Transverse colon (tissue), 4 donors: ENCODE measurements around the gene CRYBG2. TPM values are rescaled to one million over a fixed set of nuclear protein-coding genes. Genes with fewer than 3 reads are reported as not detected.
"Not testable (repeated sequence)": the region's sequence is repeated elsewhere in the genome, so short reads cannot be mapped to it uniquely, and the experiment has no call there.

Experiments
- DNase-seq: peaks from one replicate; pipeline ENCODE4 v3.0.0-alpha.2; 2019
- H3K27ac ChIP-seq, 4 donors: fragments of 200-600 bp; sonication (generic); 2 replicates each; pipeline ENCODE4 v1.5.1; 2016 to 2018; ENCODE audit warnings: inconsistent platforms in 4 of 4
- H3K27me3 ChIP-seq: fragments of 200-600 bp; sonication (generic); 2 replicates; pipeline ENCODE4 v1.5.1; 2017; ENCODE audit warnings: inconsistent platforms
- H3K36me3 ChIP-seq, 4 donors: fragments of 200-600 bp; sonication (generic); 2 replicates each; pipeline ENCODE4 v1.5.1; 2017 to 2019; ENCODE audit warnings: inconsistent platforms in 4 of 4
- H3K4me1 ChIP-seq, 4 donors: fragments of 200-600 bp; sonication (generic); 2 replicates each; pipeline ENCODE4 v1.5.1; 2017 to 2020; ENCODE audit warnings: inconsistent platforms in 4 of 4
- H3K4me3 ChIP-seq, 4 donors: fragments of 200-600 bp; sonication (generic); 1 replicate in 1 of 4; 2 replicates in 3 of 4; pipeline versions ENCODE4 v1.5.1 to v1.6.1; 2017 to 2019; ENCODE audit warnings: inconsistent platforms in 4 of 4
- H3K9me3 ChIP-seq, 2 donors: fragments of 200-600 bp; sonication (generic); 2 replicates each; pipeline ENCODE4 v1.5.1; 2017 to 2019; ENCODE audit warnings: inconsistent platforms in 2 of 2
- EP300 ChIP-seq: sonication (generic); formaldehyde crosslinking; IDR thresholded peaks from one replicate; pipeline ENCODE4 v1.6.1; 2017; ENCODE audit warnings: antibody characterized with exemption, low read depth
- POLR2A ChIP-seq: fragments of 450-650 bp; IDR thresholded peaks from one replicate; pipeline ENCODE4 v1.6.1; 2016; ENCODE audit warnings: antibody characterized with exemption, mild to moderate bottlenecking, moderate library complexity
- POLR2AphosphoS5 ChIP-seq, 3 donors: sonication (generic); formaldehyde crosslinking; IDR thresholded peaks; one replicate each; pipeline ENCODE4 v1.6.1; 2016; ENCODE audit warnings: antibody characterized with exemption in 3 of 3
- WGBS, 2 donors: methylation state at CpG; one replicate each; pipeline ENCODE4 v1.1.5; 2018; ENCODE audit warnings: low coverage in 1 of 2; 5-methylcytosine and 5-hydroxymethylcytosine counted together
- in situ Hi-C, 4 donors: fragments of 200-750 bp; cut with MboI; loops; one replicate each; pipeline versions ENCODE4 v1.15.0 to v1.15.1; 2017; ENCODE audit warnings: low sequenced_read_pairs in 3 of 4, low pct_ligation_motif_present in 1 of 4, low pct_unique_long_range_greater_than_20kb in 1 of 4
- intact Hi-C: fragments of 100-400 bp; cut with DNase I; formaldehyde crosslinking; loops from one replicate; pipeline ENCODE4 v1.15.1; 2023; ENCODE audit warnings: low total_unique reads
- total RNA-seq, 4 donors: library from RNA; depleted of rRNA; stranded (reverse); fragments of >200 nt; gene quantifications; one replicate each; pipeline ENCODE4 v1.1.0, GENCODE V29; 2016
- TF ChIP-seq, protein P1 (sequence below), 5 experiments: fragments of 200-600 bp in 3 of 5; fragments of 450-650 bp in 2 of 5; sonication (generic) in 3 of 5; IDR thresholded peaks; 1 replicate in 2 of 5; 2 replicates in 3 of 5; pipeline ENCODE4 v1.5.1; 2016 to 2017; ENCODE audit warnings: antibody characterized with exemption in 5 of 5, inconsistent platforms in 3 of 5, mild to moderate bottlenecking in 2 of 5, moderate library complexity in 1 of 5

The CRYBG2 gene
- total RNA-seq, 4 donors from 2014 or later: 2.8 to 41.9 (median 22.3) TPM

DNA sequence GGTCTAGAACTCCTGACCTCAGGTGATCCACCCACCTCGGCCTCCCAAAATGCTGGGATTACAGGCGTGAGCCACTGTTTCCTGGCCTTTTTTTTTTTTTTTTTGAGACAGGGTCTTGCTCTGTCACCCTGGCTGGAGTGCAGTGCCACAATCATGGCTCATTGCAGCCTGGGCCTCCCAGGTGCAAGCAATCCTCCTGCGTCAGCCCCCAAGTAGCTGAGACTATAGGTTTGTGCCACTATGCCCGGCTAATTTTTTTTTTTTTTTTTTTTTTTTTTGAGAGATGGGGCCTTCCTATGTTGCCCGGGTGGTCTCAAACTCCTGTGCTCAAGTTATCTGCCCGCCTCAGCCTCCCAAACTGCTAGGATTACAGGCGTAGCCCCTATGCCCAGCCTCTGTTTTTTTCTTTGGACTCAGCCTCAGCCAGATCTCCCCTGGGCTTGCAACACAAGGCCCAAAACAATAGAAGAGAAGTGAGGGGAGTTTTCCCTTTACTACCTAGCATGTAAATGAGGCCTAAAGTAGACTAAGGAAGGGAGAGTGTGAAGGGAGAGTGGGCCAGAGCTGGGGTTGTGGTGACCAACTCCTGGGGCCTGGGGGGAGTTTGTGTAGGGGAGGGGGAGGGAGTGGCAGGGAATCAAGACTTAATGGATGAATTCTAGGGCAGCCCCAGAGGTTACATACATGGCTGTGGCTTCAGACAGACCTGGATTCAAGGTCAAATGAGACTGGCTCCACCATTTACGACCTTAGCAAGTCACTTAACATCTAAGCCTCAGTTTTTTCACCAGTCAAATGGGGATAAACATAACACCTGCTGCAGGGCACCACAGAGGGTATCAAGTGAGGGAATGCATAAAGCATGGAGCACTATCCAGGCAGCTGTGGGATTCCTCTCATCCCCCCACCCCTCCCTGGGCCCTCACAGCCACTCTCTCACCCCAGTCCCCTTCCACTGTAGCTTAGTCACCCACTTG, 37.8 kb downstream of the CRYBG2 start:
- intact Hi-C loops: no loop called here
- H3K36me3 ChIP-seq: no peaks in the 10 kb centered on the region
- no peaks in the 10 kb centered on the region for H3K9me3 ChIP-seq
- H3K27me3 ChIP-seq: no peaks in the 10 kb centered on the region
- WGBS, 2 donors: 69 to 85% methylated on average over 3 to 8 of the region's 8 CpGs
- in situ Hi-C loops: no loop called here
- peak overlapping the region in 3 of 4 donors; percentile 6 to 50 (median 41) for H3K27ac ChIP-seq
- DNase-seq: no peak
- H3K4me1 ChIP-seq: peaks cover 1 to 15% (median 3%) of the 10 kb centered on the region in 4 donors
- H3K4me3 ChIP-seq: no peak overlapping the region
- TF ChIP-seq, protein P1, sequence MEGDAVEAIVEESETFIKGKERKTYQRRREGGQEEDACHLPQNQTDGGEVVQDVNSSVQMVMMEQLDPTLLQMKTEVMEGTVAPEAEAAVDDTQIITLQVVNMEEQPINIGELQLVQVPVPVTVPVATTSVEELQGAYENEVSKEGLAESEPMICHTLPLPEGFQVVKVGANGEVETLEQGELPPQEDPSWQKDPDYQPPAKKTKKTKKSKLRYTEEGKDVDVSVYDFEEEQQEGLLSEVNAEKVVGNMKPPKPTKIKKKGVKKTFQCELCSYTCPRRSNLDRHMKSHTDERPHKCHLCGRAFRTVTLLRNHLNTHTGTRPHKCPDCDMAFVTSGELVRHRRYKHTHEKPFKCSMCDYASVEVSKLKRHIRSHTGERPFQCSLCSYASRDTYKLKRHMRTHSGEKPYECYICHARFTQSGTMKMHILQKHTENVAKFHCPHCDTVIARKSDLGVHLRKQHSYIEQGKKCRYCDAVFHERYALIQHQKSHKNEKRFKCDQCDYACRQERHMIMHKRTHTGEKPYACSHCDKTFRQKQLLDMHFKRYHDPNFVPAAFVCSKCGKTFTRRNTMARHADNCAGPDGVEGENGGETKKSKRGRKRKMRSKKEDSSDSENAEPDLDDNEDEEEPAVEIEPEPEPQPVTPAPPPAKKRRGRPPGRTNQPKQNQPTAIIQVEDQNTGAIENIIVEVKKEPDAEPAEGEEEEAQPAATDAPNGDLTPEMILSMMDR (IDR thresholded peaks at IDR 0.05): no peak
- TF ChIP-seq POLR2AphosphoS5 (IDR thresholded peaks at IDR 0.05) (no peak), EP300 (no peak), POLR2A (no peak)

DNA sequence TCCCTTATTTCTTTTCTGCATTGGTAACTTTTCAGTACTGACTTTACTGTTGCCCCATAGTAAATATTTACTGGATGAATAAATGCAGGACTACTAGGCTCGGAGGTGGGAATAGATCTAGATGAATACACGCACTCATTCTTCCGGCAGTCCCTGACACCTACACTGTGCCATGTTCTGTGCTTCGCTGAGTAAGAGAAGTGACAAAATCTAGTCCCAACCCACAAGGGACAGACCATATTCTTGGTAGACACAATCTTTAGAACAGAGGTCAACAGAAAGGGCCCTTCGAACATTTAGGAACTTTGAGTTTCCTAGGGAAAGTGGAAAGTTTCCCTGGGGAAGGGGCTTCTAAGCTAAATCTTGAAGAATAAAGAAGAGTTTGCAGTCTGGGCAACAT, 39.4 kb downstream of the CRYBG2 start:
- Histone ChIP-seq H3K36me3 (no peaks in the 10 kb centered on the region), H3K27me3 (no peaks in the 10 kb centered on the region), H3K4me1 (peaks cover 0 to 11% (median 0%) of the 10 kb centered on the region in 4 donors), H3K4me3 (no peak overlapping the region), H3K27ac (peak overlapping the region in 2 of 4 donors; percentile 29 to 50), H3K9me3 (no peaks in the 10 kb centered on the region)
- 76 to 87% methylated on average over 5 of the region's 5 CpGs for WGBS, 2 donors
- intact Hi-C loops (no loop called here), in situ Hi-C loops (no loop called here)
- no peak for DNase-seq
- no peak for TF ChIP-seq EP300
- no peak for TF ChIP-seq POLR2A
- no peak for TF ChIP-seq POLR2AphosphoS5 (IDR thresholded peaks at IDR 0.05)
- TF ChIP-seq, protein P1 (IDR thresholded peaks at IDR 0.05): no peak

DNA sequence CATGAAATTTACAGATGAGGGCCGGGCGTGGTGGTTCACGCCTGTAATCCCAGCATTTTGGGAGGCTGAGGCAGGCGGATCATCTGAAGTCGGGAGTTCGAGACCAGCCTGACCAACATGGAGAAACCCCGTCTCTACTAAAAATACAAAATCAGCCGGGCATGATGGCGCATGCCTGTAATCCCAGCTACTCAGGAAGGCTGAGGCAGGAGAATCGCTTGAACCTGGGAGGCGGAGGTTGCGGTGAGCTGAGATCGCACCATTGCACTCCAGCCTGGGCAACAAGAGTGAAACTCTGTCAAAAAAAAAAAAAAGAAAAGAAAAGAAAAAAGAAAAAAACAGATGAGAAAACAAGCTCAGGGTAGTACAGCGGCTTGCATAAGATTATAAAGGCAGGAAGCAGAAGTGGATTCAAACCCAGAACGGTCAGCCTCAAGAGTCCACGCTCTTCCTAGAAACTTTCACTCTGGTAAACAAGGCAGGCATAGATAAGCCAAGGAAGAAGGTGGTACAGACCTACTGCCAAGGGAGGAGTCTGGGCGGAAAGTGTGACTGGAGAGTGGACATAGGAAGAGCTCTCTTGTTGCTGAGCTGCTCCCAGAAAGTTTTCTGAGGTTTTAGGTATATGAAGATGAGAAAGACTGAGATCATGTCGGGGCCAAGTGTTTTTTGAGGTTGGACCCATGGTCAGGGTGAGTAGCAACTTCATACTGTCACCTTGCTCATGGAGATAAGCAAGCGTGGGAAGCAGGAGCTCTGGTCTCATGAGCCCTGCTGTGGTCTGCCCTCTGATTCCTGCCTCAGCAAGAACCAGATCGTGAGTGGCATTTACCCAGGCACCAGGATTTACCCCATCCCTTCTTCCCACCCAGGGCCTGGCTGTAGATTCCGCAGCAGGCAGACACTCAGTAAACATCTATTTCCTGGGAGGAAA, 45.7 kb downstream of the CRYBG2 start:
- H3K27me3 ChIP-seq, H3K36me3 ChIP-seq, intact Hi-C loops, H3K4me3 ChIP-seq, in situ Hi-C loops, H3K9me3 ChIP-seq, DNase-seq: not testable (repeated sequence)
- peak overlapping the region in 2 of 4 donors; percentile 69 to 74 for H3K27ac ChIP-seq
- H3K4me1 ChIP-seq: peaks cover 5 to 16% (median 11%) of the 10 kb centered on the region in 4 donors
- WGBS, 2 donors: 80 to 85% methylated on average over 12 to 21 of the region's 21 CpGs

DNA sequence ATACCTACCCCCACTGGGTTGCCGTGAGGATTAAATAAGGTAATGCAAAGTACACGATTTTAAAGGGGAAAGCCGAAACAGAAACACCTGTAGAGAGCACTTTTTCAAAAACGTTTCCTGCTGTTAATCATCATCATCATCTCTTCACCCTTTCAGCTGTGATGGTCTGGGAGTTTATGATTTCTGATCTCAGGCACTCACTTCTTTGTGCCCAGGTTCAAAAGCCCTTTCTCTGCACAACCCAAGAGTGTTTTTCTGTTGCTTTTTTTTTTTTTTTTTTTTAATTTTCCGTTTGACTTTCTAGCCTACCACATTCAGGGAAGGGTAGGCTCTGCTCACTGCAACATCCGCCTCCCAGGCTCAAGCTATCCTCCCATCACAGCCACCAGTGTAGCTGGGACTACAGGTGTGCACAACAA, 46.6 kb downstream of the CRYBG2 start:
- intact Hi-C loops: no loop called here
- no peaks in the 10 kb centered on the region for H3K27me3 ChIP-seq
- peak overlapping the region; percentile 47 to 74 (median 62) for H3K27ac ChIP-seq
- H3K36me3 ChIP-seq: no peaks in the 10 kb centered on the region
- in situ Hi-C loops: no loop called here
- H3K4me1 ChIP-seq: peaks cover 5 to 16% (median 11%) of the 10 kb centered on the region in 4 donors
- no peak for TF ChIP-seq POLR2AphosphoS5 (IDR thresholded peaks at IDR 0.05)
- no peak for TF ChIP-seq EP300
- TF ChIP-seq, protein P1 (IDR thresholded peaks at IDR 0.05): no peak
- TF ChIP-seq POLR2A: no peak
- H3K4me3 ChIP-seq: peak overlapping the region in 1 of 4 donors; percentile 82
- H3K9me3 ChIP-seq: no peaks in the 10 kb centered on the region
- no peak for DNase-seq
- 32 to 42% methylated on average over 5 to 6 of the region's 6 CpGs for WGBS, 2 donors
